Right lung (tissue), 10 donors: Measurements from ENCODE around the gene BRD1. TPM values are rescaled to one million over a fixed set of nuclear protein-coding genes. Genes with fewer than 3 reads are reported as not detected.
A peak's percentile ranks its signal among the peaks of the same experiment; 100 is the strongest.

Source experiments
- DNase-seq, 2 donors: peaks; one replicate each; pipeline ENCODE4 v3.0.0-alpha.2; 2013
- long read RNA-seq, 8 donors: transcript quantifications; one replicate each; lab custom pipeline, GENCODE V29; 2026
- polyA plus RNA-seq, 5 donors: library from polyadenylated mRNA; unstranded; fragments of 120-200 nt; gene quantifications; one replicate each; pipeline versions ENCODE4 v1.2.1 to v1.2.3, GENCODE V29; 2013; ENCODE audit warnings: inconsistent platforms in 1 of 5, low replicate concordance in 1 of 5; ENCODE audit not compliant: insufficient read length in 5 of 5, insufficient read depth in 1 of 5

Gene BRD1
- 10 to 100 TPM; 31.2 to 41.2 (median 35.3) TPM for polyA plus RNA-seq
- long read RNA-seq, donor 1, full-length matches to known transcripts = 1 of 13 reads
- long read RNA-seq, donor 1, partial matches to known transcripts = 12 of 13 reads
- long read RNA-seq, donor 1, other reads (novel, unspliced or antisense) = 0 of 13 reads
- long read RNA-seq, donor 2, partial matches to known transcripts = 6 of 6 reads
- long read RNA-seq, donor 2, other reads (novel, unspliced or antisense) = 0 of 6 reads
- long read RNA-seq, donor 3, full-length matches to known transcripts = 1 of 1 reads
- long read RNA-seq, donor 3, partial matches to known transcripts = 0 of 1 reads
- long read RNA-seq, donor 3, other reads (novel, unspliced or antisense) = 0 of 1 reads
- long read RNA-seq, donor 4, full-length matches to known transcripts = 1 of 12 reads
- long read RNA-seq, donor 4, partial matches to known transcripts = 11 of 12 reads
- long read RNA-seq, donor 4, other reads (novel, unspliced or antisense) = 0 of 12 reads
- long read RNA-seq, donor 5 = 0 reads
- long read RNA-seq, donor 6, full-length matches to known transcripts = 1 of 20 reads
- long read RNA-seq, donor 6, partial matches to known transcripts = 19 of 20 reads
- long read RNA-seq, donor 6, other reads (novel, unspliced or antisense) = 0 of 20 reads
- long read RNA-seq, donor 7, full-length matches to known transcripts = 2 of 7 reads
- long read RNA-seq, donor 7, partial matches to known transcripts = 5 of 7 reads
- long read RNA-seq, donor 7, other reads (novel, unspliced or antisense) = 0 of 7 reads
- long read RNA-seq, donor 8 = 0 reads

- peak; percentile 51 to 55 for DNase-seq
Observed at GRCh38 chr22:49827853-49828598, at the start of gene BRD1. Gene BRD1, minus strand, starts transcription at chr22:49827873. Its CDS starts 3,556 bp downstream, at chr22:49824317.

GRCh38 chr22:49873228-49873940, 45.7 kb upstream of the BRD1 start:
- no peak for DNase-seq

GRCh38 chr22:49872347-49872746, 44.7 kb upstream of the BRD1 start:
- no peak for DNase-seq

GRCh38 chr22:49871482-49871881, 43.8 kb upstream of the BRD1 start:
- DNase-seq = no peak

GRCh38 chr22:49869845-49870712, 42.4 kb upstream of the BRD1 start:
- DNase-seq = no peak

DNA sequence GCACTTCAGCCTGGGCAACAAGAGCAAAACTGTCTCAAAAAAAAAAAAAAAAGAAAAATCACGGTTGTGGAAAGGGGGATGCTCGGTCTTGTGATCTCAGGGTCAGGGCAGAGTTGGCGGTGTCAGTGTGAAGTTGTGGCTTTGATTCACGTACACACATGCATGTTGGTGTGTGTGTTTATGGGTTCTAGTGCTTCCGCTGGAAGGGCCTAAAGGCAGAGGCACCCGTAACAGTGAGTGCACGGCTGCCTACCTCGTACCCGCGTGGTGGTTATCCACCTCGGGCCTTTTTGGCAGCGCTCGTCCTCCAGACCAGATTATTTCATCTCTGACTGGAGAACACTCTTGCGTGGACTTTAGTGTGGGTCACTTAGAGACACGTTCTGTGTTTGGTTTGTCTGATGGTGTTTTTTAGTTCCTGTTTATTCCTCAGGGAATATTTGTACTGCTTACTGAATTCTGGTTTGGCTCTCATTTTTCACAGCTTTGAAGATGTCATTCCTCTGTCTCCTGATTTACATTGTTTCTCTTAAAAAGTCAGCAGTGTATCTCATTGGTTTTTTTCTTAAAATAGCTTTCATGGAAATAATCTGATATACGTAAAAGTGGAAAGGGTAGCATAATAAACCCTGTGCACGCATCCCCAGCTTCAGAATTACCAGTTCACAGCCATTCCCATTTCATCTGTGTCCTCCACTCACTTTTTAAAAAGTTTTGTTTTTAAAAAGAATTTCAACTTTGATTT, 41.6 kb upstream of the BRD1 start:
- no peak for DNase-seq

DNA sequence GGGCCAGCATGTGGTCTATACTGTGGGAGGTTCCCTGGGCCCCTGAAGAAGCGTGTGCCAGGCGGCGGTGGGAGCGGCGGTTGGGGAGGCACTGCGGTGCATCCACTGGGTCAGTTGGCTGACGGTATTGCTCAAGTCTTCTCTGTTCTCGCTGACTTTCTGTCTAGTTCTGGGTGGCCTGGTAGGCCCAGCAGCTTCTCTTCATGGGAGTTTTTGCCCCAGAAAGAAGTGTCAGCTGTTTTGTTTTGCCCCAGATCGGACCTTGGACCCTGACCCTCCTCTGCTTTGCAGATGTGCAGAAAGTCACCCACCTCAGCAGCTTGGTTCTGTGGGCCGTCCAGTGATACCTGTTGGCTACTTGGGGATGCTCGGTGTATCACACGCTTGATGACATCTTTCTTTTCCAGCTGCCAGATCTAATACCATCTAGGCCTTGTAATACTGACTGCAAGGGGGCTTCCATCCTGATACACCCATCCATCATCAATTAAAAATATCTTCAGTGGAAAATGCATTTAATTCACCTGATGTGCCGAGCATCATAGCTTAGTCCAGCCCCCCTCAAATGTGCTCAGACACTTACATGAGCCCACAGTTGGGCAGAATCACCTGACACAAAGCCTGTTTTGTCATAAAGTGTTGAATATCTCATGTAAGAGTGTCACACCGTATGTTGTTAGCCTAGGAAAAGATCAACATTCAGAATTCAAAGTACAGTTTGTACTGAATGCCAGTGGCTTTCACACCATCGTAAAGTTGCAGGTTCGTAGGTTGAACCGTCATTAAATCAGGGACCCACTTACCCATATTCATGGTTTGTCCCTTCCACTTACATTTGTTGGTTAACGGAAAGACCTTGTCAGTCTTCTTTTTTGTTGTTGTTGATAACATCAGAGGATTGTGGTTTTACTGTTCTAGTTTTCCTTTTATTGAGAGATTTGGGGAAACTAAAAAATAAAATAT, 39.9 kb upstream of the BRD1 start:
- DNase-seq = no peak

- no peak for DNase-seq
Observed at GRCh38 chr22:49866646-49867045, 39.0 kb upstream of the BRD1 start.

DNA sequence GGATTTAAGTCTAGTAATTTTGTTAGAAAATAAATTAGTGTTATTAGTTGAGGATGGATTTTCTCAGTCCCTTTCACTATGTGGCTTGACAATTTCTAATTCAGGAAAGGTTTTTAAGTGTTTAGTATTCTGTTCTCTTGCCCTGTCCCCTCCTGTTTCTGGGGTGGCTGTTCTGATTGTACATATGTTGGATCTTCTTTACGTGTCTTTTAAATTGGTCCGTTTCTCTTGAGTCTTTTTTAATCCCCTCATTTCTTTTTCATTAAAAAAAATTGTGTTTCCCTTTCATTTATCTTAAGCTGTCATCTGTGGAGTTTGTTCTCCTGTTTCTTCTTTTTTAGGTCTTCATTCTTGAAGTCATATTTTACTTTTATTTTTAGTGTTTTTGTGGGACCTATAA, 38.5 kb upstream of the BRD1 start:
- no peak for DNase-seq

GRCh38 chr22:49865156-49865555, 37.5 kb upstream of the BRD1 start:
- DNase-seq = no peak

DNA sequence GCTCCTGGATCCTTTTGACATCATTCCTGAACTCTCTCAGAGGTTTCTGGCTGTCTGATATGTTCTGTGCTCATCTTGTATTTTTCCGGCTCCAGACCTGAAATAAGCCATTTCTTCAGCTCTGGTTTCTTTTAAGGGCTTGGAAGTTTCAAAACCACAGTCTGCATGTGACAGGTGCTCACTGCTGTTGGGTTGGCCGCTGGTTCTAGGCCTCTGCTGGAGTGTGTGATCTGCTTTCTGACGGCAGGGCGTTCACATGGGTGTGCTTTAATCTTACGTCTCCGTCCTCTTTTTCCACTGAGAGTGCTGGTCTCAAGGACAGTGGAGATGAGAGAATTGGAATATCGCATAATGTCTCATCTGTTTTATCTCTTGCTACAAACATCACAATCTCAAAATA, 36.3 kb upstream of the BRD1 start:
- DNase-seq = no peak

- no peak for DNase-seq
Observed at GRCh38 chr22:49862496-49862776, 34.8 kb upstream of the BRD1 start.

DNA sequence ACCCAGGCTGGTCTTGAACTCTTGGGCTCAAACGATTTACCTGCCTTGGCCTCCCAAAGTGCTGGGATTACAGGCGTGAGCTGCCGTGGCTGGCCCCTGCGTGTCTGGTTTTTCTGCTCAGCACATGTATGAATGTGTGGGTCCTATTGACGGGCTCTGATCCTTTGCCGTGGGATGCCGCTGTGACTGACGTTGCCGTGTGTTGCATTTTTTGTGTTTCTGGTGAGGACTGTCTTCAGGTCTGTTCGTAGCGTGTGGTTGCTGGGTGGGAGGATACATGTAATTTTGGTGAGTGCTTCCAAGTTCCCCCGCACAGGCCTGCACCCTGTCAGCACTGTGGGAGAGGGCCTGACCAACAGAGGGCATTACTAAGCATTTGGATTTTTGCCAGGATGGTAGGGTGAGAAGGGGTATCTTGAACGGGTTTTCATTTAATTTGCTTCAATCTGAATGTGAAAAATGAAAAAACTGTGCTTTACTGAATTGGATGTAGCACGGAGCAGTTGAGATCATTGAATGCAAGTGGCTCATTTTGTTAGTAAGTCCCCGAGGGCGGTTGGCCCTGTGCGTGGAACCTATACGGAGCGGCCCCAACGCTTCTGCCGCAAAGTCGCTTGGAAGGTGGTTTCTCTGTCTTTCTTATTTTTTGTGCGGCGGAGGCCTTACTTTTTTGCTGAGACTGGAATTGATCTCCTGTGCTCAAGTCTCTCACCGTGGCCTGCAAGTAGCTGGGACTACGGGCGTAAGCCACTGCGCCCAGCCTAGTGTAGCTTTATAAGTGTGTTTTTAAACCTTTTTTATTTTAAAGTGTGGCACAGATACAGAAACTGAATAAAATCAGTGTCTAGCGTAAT, 34.2 kb upstream of the BRD1 start:
- DNase-seq = no peak

GRCh38 chr22:49858827-49859226, 31.2 kb upstream of the BRD1 start:
- no peak for DNase-seq

DNA sequence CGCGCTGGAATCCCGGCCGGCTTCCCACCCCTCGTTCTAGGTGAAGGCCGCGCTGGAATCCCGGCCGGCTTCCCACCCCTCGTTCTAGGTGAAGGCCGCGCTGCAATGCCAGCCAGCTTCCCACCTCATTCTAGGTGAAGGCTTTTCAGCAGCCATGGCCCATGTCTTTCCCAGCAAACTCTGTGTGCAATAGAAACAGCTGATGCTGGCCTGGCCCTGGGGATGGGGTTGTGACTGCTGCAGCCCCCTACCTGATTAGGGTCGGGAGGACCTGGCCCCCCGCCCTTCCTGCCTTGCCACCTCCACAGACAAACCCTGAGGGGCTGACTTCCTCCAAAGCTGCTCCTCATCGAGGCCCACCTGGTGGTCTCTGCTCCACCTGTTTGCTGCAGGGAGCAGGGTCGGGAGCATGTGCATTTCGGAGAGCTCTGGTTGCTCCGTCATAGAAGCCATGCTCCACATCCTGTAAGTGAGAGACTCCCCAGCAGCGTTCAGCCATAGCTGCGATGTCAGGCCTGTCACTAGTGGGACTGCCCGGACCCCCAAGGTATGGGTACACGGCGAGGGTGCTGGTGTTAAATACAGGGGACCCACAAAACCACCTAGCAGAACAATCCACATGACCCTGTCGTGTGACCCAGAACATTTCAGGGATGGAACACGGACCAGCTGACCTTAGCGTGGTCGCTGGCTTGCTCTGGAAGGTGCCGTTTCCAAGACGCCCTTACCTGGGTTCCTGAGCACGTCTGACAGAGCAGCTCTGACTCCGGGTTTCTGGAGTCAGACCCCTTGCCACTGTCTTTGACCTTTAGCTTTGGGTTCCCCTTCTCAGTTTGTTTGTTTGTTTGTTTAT, 29.3 kb upstream of the BRD1 start:
- DNase-seq = no peak

DNA sequence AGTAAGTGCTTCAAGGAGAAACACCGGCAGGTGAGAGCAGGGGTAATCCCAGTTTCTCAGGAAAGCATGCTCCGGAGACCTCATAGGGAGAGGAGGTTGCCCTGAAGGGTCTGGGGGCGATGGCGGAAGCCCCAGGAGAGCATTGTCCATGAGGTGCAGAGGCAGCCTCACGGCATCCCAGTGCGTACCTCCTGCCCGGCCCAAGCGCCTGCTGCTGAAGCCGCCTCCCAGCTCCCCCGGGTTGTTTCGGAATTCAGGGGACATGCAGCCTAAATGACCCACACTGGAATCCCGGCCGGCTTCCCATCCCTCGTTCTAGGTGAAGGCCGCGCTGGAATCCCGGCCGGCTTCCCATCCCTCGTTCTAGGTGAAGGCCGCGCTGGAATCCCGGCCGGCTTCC, 28.7 kb upstream of the BRD1 start:
- DNase-seq = no peak
